Stomach (tissue), 4 donors: ENCODE results near the gene THSD7B.

Experiments used
- POLR2A ChIP-seq, 4 donors: fragments of 450-650 bp; IDR thresholded peaks; one replicate each; pipeline ENCODE4 v1.6.1; 2016; ENCODE audit warnings: antibody characterized with exemption in 4 of 4, control low read depth in 2 of 4, mild to moderate bottlenecking in 1 of 4, moderate library complexity in 1 of 4
- POLR2AphosphoS5 ChIP-seq, 3 donors: sonication (generic); formaldehyde crosslinking; IDR thresholded peaks; one replicate each; pipeline ENCODE4 v1.6.1; 2016; ENCODE audit warnings: antibody characterized with exemption in 3 of 3
- TF ChIP-seq, protein P1 (sequence below), 7 experiments: fragments of 450-650 bp in 4 of 7; fragments of 200-600 bp in 3 of 7; sonication (generic) in 3 of 7; IDR thresholded peaks; one replicate each; pipeline ENCODE4 v1.5.1; 2016 to 2019; ENCODE audit warnings: antibody characterized with exemption in 7 of 7, control low read depth in 2 of 7, mild to moderate bottlenecking in 1 of 7

DNA sequence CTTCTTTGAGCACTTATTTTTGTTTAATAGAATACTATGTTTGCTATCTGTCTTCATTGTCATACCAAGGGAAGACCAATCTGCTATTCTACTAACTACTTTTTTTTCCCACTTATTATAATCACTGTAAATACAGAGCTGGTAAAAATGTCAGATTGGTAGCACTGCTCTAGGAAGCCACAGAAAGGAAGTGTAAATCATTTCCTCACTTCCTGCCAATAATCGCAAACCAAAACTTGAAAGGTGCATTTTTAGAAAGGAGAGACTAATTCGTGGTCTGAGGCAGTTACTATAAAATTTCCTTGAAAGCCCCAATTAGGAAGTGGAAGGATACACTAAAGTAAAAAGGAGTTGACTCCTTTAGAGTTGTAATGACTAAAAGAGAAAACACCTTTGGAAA lies 13.9 kb upstream of the THSD7B start:
- TF ChIP-seq, protein P1, sequence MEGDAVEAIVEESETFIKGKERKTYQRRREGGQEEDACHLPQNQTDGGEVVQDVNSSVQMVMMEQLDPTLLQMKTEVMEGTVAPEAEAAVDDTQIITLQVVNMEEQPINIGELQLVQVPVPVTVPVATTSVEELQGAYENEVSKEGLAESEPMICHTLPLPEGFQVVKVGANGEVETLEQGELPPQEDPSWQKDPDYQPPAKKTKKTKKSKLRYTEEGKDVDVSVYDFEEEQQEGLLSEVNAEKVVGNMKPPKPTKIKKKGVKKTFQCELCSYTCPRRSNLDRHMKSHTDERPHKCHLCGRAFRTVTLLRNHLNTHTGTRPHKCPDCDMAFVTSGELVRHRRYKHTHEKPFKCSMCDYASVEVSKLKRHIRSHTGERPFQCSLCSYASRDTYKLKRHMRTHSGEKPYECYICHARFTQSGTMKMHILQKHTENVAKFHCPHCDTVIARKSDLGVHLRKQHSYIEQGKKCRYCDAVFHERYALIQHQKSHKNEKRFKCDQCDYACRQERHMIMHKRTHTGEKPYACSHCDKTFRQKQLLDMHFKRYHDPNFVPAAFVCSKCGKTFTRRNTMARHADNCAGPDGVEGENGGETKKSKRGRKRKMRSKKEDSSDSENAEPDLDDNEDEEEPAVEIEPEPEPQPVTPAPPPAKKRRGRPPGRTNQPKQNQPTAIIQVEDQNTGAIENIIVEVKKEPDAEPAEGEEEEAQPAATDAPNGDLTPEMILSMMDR (IDR thresholded peaks at IDR 0.05): no peak
- TF ChIP-seq POLR2A (IDR thresholded peaks at IDR 0.05): no peak
- no peak for TF ChIP-seq POLR2AphosphoS5 (IDR thresholded peaks at IDR 0.05)
